Measurements from ENCODE around the gene OSBPL8.

GRCh38 chr12:76531056-76531455 is 28.5 kb downstream of the OSBPL8 start:
- TF ChIP-seq CSRNP3 (CRISPR knock-in tag; IDR thresholded peaks at IDR 0.05) (no peak), SNAI2 (CRISPR knock-in tag; IDR thresholded peaks at IDR 0.05) (no peak)
